MG63 (cell line): ENCODE measurements around the gene RPL22L1. TPM values are rescaled to one million over a fixed set of nuclear protein-coding genes. Genes with fewer than 3 reads are reported as not detected.
A peak's percentile ranks its signal among the peaks of the same experiment; 100 is the strongest.
"Not testable (repeated sequence)": the region's sequence is repeated elsewhere in the genome, so short reads cannot be mapped to it uniquely, and the experiment has no call there.

Source experiments
- DNase-seq: peaks from one replicate; pipeline ENCODE4 v3.0.0-alpha.2; 2020
- H3K27me3 ChIP-seq: fragments of 250-450 bp; sonication (Bioruptor Pico); 2 replicates; pipeline ENCODE4 v1.5.1; 2020; ENCODE audit warnings: mild to moderate bottlenecking, moderate library complexity
- H3K36me3 ChIP-seq: fragments of 250-450 bp; sonication (Bioruptor Pico); 2 replicates; pipeline ENCODE4 v1.5.1; 2020; ENCODE audit warnings: mild to moderate bottlenecking, moderate library complexity
- H3K4me3 ChIP-seq: fragments of 250-450 bp; sonication (Bioruptor Pico); 2 replicates; pipeline ENCODE4 v1.5.1; 2020; ENCODE audit warnings: mild to moderate bottlenecking, moderate library complexity
- H3K9me3 ChIP-seq: fragments of 250-450 bp; sonication (Bioruptor Pico); 2 replicates; pipeline ENCODE4 v1.5.1; 2020; ENCODE audit warnings: mild to moderate bottlenecking, moderate library complexity
- total RNA-seq: library from RNA; depleted of rRNA; stranded (reverse); fragments of >200 nt; shearing (Covaris generic); gene quantifications from 2 replicates; pipeline ENCODE4 v1.2.3, GENCODE V29; 2014; ENCODE audit warnings: low replicate concordance

Gene RPL22L1
- total RNA-seq, 1 experiment from 2014 or later = 249 TPM

GRCh38 chr3:170893895-170894294, 23.9 kb upstream of the RPL22L1 start:
- no peak for DNase-seq
- Histone ChIP-seq H3K27me3 (no peaks in the 10 kb centered on the region), H3K36me3 (peaks cover 19% of the 10 kb centered on the region), H3K9me3 (no peaks in the 10 kb centered on the region), H3K4me3 (no peak overlapping the region)

- Histone ChIP-seq H3K27me3 (no peaks in the 10 kb centered on the region), H3K36me3 (peaks cover 7% of the 10 kb centered on the region), H3K4me3 (no peak overlapping the region), H3K9me3 (no peaks in the 10 kb centered on the region)
- no peak for DNase-seq
Observed at GRCh38 chr3:170889630-170890029, 19.6 kb upstream of the RPL22L1 start.

DNA sequence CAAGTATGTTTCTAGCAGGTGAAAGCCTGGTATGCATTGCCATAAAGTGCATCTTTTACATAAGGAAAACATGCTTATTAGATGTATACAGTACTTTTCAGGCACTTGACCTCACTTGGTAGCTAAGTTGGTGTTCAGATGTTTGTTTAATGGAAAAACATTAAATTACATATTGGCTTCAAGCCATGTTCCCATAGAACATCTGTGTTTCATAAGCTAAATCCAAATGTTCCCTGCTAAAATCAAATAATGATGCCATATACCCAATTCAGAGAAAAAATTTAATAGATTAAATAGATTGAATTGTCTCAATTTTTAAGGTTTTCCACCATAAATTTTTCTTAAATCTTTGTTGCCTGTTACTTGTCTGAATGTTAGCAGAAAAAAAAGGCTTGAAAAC, 19.1 kb upstream of the RPL22L1 start:
- DNase-seq = no peak
- H3K9me3 ChIP-seq = no peaks in the 10 kb centered on the region
- no peaks in the 10 kb centered on the region for H3K27me3 ChIP-seq
- H3K36me3 ChIP-seq = peaks cover 7% of the 10 kb centered on the region
- no peak overlapping the region for H3K4me3 ChIP-seq

DNA sequence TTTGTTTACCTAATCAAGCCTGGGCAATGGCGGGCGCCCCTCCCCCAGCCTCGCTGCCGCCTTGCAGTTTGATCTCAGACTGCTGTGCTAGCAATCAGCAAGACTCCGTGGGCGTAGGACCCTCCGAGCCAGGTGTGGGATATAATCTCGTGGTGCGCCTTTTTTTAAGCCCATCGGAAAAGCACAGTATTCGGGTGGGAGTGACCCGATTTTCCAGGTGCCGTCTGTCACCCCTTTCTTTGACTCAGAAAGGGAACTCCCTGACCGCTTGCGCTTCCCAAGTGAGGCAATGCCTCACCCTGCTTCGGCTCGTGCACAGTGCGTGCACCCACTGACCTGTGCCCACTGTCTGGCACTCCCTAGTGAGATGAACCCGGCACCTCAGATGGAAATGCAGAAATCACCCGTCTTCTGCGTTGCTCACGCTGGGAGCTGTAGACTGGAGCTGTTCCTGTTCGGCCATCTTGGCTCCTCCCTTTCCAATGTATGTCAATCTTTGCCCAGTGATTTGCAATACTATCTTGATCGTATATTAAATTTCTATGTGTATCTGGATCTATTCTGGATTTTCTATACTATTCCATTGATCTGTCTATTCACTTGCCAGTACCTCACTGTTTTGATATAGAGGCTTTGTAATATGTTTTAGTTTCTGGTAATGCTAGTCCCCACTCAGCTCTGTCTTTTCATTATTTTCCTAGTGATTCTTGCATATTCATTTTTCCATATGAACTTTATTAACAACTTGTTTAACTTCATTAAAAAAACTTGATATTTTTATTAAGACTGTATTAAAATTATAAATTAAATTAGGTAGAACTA, 14.3 kb upstream of the RPL22L1 start:
- H3K27me3 ChIP-seq, H3K36me3 ChIP-seq, H3K9me3 ChIP-seq, H3K4me3 ChIP-seq, DNase-seq: not testable (repeated sequence)

DNA sequence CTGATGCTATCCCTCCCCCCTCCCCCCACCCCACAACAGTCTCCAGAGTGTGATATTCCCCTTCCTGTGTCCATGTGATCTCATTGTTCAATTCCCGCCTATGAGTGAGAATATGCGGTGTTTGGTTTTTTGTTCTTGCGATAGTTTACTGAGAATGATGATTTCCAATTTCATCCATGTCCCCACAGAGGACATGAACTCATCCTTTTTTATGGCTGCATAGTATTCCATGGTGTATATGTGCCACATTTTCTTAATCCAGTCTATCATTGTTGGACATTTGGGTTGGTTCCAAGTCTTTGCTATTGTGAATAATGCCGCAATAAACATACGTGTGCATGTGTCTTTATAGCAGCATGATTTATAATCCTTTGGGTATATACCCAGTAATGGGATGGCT, 8.7 kb upstream of the RPL22L1 start:
- H3K27me3 ChIP-seq, H3K9me3 ChIP-seq: not testable (repeated sequence)

GRCh38 chr3:170877311-170877710, 7.3 kb upstream of the RPL22L1 start:
- H3K36me3 ChIP-seq, H3K27me3 ChIP-seq, DNase-seq, H3K9me3 ChIP-seq, H3K4me3 ChIP-seq: not testable (repeated sequence)

More for the DNA sequence above, 8.7 kb upstream of the RPL22L1 start:
- not testable (repeated sequence) for H3K36me3 ChIP-seq, DNase-seq, H3K4me3 ChIP-seq

GRCh38 chr3:170876537-170876936, 6.5 kb upstream of the RPL22L1 start:
- no peaks in the 10 kb centered on the region for H3K27me3 ChIP-seq
- H3K4me3 ChIP-seq = no peak overlapping the region
- H3K36me3 ChIP-seq = no peaks in the 10 kb centered on the region
- H3K9me3 ChIP-seq = peaks cover 2% of the 10 kb centered on the region
- DNase-seq = no peak

GRCh38 chr3:170869239-170869590, 780 bp downstream of the RPL22L1 start:
- peak overlapping the region; percentile 89 for H3K4me3 ChIP-seq
- H3K27me3 ChIP-seq = no peaks in the 10 kb centered on the region
- no peak for DNase-seq
- peaks cover 52% of the 10 kb centered on the region for H3K36me3 ChIP-seq
- H3K9me3 ChIP-seq = no peaks in the 10 kb centered on the region

- Histone ChIP-seq H3K36me3 (peaks cover 52% of the 10 kb centered on the region), H3K9me3 (no peaks in the 10 kb centered on the region), H3K4me3 (peak overlapping the region; percentile 89), H3K27me3 (no peaks in the 10 kb centered on the region)
- no peak for DNase-seq
Observed at GRCh38 chr3:170868577-170869238, 1.3 kb downstream of the RPL22L1 start.

DNA sequence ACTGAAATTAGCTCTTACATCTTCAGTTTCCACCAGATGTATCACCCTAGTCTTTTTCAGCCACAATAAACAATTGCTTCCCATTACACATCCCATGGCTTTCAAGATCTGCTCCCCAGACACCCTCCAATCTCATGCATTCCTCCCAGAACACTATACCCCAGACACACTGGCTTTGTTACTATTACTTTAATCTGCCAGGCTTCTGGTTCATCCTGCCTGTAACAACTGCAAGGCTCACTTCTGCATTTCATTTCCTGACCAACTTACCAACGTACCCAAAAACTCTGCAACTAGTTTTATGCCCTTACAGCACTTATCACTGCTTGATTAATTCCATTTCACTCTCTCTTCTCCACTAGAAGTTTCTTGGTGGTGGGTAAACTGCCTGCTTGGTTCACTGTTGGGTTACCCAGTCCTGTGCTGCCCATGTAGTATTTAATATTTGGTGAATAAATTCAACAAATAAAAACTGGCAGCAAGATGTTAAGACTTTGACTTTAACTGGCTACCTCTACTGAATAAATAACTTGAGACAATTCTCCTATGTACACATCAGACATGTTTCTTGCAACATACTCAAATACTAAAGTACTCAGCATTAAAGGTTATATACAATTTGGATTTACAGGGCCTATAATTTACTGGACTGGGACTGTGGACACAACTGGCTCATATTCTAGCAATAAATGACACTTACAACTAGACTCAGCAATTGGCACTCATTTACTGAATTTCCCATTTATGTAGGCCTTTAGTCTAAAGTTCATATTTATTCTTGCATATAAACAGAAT, 2.7 kb downstream of the RPL22L1 start:
- Histone ChIP-seq H3K9me3 (no peaks in the 10 kb centered on the region), H3K27me3 (no peaks in the 10 kb centered on the region), H3K36me3 (peaks cover 52% of the 10 kb centered on the region), H3K4me3 (peak overlapping the region; percentile 89)
- DNase-seq = no peak

- peaks cover 52% of the 10 kb centered on the region for H3K36me3 ChIP-seq
- no peak overlapping the region for H3K4me3 ChIP-seq
- H3K9me3 ChIP-seq = no peaks in the 10 kb centered on the region
- DNase-seq = no peak
- H3K27me3 ChIP-seq = no peaks in the 10 kb centered on the region
Observed at GRCh38 chr3:170866499-170866898, 3.5 kb downstream of the RPL22L1 start.

GRCh38 chr3:170865209-170866094, 4.5 kb downstream of the RPL22L1 start:
- no peak overlapping the region for H3K4me3 ChIP-seq
- no peaks in the 10 kb centered on the region for H3K9me3 ChIP-seq
- H3K27me3 ChIP-seq = no peaks in the 10 kb centered on the region
- H3K36me3 ChIP-seq = peaks cover 52% of the 10 kb centered on the region
- DNase-seq = no peak

- H3K36me3 ChIP-seq = peaks cover 49% of the 10 kb centered on the region
- H3K4me3 ChIP-seq = no peak overlapping the region
- H3K9me3 ChIP-seq = no peaks in the 10 kb centered on the region
- peak; percentile 22 for DNase-seq
- H3K27me3 ChIP-seq = no peaks in the 10 kb centered on the region
Observed at GRCh38 chr3:170864525-170865208, 5.3 kb downstream of the RPL22L1 start.

- H3K27me3 ChIP-seq = no peaks in the 10 kb centered on the region
- no peak for DNase-seq
- peaks cover 41% of the 10 kb centered on the region for H3K36me3 ChIP-seq
- no peaks in the 10 kb centered on the region for H3K9me3 ChIP-seq
- H3K4me3 ChIP-seq = no peak overlapping the region
Observed at GRCh38 chr3:170863816-170864215, 6.2 kb downstream of the RPL22L1 start.

DNA sequence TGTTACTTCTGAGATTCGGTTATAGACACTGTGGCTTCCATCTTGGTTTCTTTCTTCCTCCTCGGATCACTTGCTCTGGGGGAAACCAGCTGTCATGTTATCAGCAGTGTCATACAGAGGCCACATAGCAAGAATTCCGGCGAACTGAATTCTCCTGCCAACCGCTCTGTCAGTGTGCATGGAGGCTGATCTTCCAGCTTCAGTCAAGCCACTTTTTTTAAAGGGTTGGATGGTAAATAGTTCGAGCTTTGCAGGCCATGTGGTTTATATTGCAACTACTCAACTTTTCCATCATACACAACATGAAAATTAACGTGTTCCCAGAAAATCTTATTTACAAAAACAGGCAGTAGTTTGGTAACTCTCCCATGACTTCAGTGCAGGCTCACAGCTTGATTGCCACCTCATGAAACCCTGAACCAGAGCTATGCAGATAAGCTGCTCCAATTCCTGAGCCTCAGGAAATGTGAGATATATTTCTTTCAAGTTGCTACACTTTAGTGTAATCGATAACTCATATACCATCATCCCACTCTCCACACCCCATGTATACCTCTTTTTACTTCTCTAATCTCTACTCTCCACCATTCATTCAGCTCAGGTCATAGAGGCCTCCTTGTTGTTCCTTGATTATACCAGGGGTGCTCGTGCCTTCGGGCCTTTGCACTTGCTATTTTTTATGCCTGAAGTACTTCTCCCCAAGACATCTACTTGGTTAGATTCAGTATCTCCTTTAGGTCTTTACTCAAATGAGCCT, 7.2 kb downstream of the RPL22L1 start:
- no peak overlapping the region for H3K4me3 ChIP-seq
- H3K27me3 ChIP-seq = no peaks in the 10 kb centered on the region
- DNase-seq = no peak
- no peaks in the 10 kb centered on the region for H3K9me3 ChIP-seq
- peaks cover 31% of the 10 kb centered on the region for H3K36me3 ChIP-seq
